Islet of Langerhans (tissue), 1 donor: Measurements from ENCODE around the gene SLC27A1.

ENCODE experiments used
- FAIRE-seq: peaks from one replicate; lab custom pipeline; 2011; peaks lifted over from hg19 to GRCh38; lab: Jason Lieb, UNC

Gene SLC27A1

DNA sequence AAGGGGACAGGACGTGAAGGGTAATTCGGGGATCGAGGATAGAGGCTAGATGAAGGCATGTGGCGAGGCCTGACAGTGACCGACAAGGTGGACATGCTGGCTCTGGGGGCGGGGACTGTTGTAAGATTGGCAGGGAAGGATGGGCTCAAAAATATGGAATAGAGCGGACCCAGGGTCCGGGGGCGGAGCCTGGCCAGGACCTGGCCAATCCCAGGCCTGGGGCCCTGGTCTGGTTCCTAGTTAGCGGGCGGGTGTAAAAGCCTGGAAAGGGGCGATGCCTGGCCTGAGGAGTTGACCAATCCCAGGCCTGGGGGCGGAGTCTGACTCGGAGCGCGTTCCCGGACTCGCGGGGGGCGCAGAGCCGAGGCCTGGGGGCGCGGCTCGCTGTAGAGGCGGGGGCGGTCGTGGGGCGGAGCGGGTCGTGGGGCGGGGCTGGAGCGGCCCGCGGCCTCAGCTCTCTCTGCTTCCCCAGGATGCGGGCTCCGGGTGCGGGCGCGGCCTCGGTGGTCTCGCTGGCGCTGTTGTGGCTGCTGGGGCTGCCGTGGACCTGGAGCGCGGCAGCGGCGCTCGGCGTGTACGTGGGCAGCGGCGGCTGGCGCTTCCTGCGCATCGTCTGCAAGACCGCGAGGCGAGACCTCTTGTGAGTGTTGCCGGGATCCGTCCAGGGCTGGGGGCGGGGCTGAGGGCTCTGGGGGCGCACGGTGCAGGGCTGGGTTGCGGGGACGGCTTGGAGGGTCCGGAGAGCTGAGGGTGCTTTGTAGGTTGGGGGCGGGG lies at the start of gene SLC27A1:
Gene SLC27A1 (plus strand): TSS at position 457 of the 774 bp plus-strand sequence. CDS start 17 bp downstream, at position 474.
- FAIRE-seq = peak; percentile 81

DNA sequence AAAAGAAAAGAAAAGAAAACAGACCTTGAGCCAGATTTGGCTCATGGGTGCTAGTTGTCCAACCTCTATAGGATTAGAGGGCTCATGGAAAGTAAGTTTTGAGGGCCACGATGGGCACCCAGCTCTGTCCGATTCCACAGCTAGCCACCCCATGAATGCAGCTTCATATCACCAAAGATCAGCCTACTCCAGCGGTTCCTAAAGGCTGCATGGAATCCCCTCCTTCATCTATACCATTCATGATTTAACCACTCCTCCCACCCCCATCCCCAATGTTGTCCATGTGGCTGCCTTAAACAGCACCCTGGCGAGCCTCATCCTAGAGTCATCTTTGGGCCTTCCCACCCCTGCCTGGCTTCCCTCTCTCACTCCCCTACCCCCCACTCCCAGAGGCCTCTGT lies 48.4 kb upstream of the SLC27A1 start:
- no peak for FAIRE-seq

DNA sequence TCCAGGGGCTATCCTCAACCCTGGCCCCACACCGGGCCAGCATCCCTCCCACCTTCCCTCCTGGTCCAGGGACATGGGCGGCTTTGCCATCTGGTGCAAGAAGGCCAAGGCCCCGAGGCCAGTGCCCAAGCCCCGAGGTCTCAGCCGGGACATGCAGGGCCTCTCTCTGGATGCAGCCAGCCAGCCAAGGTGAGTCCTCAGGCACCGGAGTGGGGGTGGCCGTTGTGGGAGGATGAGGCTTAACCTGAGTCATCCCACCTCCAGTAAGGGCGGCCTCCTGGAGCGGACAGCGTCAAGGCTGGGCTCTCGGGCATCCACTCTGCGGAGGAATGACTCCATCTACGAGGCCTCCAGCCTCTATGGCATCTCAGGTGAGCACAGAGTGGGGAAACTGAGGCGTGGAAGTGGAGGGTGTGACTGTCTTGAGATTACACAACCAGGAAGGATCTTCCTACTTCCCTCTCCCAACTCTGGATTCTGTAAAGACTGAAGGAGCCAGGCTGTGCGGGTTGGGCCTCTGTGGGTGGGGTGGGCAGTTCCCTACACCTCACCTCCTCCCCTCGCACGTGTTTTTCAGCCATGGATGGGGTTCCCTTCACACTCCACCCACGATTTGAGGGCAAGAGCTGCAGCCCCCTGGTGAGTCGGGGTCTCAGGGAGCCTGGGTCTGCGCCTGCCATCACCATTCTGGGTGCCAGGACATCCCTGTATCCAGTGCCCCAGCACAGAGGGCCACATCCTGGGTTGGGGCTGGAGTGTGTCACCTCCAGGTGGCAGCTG lies 46.7 kb upstream of the SLC27A1 start:
- no peak for FAIRE-seq

DNA sequence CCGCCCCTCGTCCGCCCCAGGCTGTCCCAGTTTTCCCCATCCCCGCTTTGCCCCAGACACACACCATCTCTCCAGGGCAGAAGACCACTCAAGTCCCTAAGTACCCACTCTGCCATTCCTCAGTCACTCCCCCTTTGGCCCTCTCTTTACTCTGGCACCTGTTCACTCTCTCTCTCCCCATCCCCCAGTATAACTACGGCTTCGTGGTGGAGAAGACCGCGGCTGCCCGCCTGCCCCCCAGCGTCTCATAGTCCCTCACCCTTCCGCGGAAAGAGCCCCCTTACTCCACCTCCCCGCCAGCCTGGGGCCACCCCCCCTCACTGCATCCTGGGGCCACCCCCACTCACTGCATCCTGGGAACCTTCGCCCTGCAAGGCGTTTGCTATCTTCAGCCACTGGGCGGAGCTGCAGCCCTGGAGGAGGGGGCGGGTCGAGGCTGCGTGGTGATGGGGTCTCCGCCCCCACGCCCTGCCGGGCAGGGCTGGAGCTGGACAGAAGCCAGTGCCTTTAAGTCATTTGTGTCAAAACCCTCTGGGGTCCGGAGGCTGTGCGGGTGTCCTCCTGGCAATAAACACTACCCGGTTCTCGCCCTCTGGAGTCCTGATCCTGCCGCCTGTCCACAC lies 45.5 kb upstream of the SLC27A1 start:
- FAIRE-seq = no peak

DNA sequence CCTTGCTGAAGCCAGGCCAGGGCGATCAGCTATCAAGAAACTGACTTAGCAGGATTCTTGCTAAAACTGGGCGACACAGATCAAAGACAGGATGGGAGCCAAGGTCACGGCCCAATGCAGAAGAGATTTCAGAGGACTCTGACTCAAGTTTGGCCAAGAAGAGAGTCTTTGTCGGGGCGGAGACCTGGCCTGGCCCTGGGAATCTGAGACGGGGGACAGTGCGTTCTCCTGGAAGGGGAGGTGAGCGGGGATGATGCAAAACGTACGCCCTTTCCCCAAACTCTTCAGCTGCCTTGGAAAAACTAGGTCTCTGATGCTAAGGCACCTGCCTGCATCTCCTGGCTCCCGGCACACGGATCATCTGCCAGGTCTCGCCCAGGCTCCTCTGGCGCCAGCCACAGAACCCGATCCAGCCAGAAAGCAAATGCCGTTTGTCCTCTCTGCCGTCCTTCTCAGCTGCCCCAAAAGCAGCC lies 40.6 kb upstream of the SLC27A1 start:
- no peak for FAIRE-seq

DNA sequence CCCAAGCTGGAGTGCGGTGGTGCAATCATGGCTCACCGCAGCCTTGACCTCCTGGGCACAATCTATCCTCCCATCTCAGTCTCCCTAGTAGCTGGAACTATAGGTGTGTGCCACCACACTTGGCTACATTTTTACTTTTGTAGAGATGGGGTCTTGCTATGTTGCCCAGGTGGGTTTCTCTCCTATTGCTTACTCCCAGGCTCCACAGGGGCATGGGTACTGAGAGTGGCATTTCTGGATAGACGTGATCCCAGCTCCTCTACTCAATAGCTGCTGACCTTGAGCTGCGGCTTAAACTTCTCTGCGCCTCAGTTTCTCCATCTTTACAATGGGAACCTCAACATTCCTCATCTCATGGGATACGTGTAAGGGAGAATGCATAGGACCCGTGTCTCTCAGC lies 38.9 kb upstream of the SLC27A1 start:
- no peak for FAIRE-seq

DNA sequence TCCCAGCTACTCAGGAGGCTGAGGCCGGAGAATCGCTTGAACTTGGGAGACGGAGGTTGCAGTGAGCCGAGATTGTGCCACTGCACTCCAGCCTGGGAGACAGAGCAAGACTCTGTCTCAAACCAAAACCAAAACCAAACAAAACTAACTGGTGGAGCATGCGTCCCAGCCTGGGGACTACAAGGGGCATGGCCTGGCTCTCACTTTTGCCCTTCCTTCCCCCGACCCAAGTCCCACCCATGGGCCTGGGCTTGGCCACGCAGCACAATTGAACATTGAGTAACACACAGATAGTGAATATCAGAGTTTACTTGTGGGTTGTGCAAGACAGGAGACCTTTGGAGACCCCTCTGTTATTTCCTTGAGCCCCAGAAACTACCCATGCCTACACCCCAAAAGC lies 35.1 kb upstream of the SLC27A1 start:
- no peak for FAIRE-seq

DNA sequence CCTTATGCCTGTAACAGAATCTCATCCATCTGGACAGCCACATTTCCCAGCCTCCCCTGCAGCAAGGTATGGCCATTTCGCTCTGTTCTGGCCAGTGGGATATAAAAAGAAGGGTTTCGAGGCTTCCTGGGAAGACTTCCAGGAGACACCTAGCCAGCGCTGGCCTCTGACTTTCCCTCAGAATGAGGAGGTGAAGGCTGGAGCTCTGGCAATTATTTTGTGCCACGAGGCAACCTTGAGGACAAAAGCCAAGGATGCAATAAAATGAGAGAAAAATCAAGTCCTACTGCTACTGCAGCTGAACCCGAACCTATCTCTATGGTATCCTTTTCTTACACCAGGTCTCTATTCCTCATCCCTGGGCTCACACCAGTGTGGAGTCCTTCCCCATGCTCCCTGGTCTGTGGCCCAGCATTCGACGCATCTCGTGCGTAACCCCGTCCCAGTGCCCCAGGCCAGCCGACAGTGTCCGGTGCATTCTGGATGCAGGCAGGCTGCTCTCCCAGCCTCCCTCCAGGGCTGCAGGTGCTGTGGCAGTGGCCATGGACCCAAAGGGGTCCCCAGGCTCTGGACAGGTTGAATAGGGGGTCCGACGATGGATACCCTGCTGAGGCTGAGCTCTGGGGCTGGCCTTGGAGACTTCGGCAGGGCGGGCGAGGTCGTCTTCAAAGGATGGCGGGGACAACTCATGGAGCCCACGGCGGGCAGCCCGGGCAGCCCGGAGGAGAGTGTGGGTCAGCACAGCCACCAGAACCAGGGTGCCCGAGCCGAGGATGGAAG lies 34.0 kb upstream of the SLC27A1 start:
- FAIRE-seq = no peak

DNA sequence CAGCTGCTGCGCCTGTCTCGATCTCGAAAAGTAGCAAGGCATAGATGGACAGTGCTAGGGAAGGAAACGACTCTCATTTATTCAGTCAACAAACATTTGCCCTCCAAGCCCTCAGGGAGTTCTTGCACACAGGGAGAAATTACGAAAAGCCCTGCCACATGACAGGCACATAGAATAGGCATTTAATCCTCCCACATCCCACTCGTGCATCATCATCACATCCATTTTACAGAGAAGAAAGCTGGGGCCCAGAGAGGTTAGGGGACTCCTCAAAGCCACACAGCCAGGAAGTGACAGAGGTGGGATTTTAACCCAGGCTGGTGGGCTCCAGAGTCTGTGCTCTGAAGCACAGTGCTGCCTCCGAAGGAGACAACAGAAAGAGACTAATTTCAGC lies 33.5 kb upstream of the SLC27A1 start:
- FAIRE-seq = no peak

DNA sequence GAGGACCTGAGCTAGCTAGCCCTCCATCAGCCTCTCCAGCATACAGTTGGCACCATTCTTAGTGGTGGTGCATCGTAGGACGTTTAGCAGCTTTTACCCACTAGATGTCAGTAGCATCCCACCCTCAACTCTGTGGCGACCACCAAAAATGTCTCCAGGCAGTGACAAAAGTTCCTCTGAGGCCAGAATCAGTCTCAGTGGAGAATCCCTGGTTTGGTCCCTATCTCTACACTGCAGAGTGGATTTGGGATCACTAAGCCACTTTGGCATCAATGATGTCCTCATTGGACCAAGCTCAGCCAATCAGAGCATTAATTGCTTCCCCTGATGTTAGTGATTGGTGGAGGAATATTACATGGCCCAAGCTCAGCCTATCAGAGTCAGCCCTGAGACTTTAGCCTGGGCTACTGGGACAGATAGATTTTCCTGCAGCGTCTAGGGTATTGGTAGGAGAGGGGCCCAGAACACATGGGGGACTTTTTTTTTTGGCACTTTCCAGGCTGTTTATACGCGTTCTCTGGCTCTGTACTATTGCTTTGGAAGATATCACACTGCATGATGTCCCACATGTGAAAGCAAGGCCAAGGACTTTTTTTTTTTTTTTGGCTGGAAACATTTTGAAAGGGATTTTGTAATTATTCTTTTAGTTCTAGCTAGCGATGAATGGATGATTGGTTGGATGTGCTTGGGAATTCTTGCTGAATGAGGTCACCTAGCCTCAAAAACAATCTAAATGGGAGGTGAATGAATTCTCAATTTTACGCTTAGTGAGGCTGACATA lies 28.9 kb upstream of the SLC27A1 start:
- no peak for FAIRE-seq

DNA sequence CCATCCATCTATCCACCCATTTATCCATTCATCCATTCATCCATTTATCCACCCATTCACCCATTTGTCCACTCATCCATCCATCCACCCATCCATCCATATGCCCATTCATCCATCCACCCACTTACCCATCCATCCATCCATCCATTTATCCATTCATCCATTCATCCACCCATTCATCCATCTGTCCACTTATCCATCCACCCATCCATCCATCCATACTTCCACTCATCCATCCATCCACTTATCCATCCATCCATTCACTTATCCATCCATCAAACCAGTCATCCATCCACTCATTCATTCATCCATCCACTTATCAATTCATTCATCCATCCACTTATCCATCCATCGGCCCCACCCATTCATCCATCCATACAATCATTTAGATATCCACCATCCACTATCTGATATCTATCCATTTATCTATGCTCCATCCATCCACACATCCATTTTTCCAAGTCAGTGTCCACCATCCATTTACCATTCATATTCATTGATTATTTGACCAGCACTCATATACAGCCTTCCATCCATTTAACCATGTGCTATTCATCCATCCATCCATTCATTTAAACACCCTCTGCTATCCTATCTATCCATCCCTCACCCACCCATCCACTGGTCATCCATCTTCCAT lies 24.7 kb upstream of the SLC27A1 start:
- no peak for FAIRE-seq

DNA sequence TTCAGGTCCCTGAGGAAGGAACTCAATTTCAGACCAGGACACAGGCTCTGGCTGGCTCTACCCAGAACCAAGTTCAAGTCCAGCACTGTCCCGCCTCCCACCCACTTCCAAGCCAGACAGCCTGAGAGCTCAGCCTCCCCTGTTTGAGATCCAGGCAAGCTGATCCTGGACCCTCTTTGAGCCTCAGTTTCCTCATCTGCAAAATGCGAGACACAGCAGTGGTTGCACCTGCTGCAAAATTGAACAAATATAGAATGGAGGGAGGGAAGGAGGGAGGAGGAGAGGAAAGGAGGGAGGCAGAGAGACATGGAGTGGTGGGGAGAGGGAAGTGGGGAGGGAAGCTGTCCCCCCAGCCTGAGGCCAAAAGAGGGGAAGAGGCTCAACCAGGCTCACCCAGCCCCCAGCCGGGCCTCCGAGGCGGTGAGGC lies 22.6 kb upstream of the SLC27A1 start:
- FAIRE-seq = no peak

DNA sequence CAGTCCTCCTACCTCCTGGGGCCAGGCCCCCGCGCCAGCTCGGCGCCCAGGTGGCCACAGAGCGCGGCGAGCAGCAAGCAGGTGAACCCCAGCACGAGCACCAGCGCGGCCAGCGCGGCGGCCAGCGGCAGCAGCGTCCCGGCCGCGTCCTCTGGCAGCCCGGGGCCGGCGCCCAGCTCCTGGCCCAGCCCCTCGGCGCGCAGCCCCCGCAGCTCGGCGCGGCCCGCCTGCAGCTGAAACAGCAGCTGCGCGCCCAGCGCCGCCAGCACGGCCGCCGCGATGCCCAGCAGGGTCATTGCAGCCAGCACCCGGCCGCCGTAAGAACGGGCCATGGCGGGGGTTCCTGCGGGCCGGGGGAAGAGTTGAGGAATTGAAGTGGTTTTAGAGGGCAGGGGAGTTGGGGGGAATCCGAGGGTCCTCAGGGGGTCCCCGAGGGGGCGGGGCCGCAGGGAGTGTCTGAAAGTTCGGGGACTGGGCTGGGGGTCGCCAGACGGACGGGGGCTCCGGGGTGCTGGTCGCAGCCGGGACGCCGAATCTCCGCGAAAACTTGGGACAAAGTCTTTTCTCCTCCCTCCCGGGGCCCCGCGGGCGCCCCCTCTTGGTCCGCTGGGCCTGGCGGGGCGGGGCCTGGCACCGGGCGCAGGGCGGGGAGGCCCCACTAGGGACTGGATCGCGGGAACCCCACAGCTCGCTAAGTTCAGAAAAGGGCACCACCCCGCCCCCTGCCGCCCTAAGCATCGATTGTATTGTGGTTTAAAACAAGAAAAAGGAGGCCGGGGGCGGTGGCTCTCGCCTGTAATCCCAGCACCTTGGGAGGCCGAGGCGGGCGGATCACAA lies 22.0 kb upstream of the SLC27A1 start, which contains the start of gene TMEM221:
Gene TMEM221 (minus strand): TSS at position 538 of the 837 bp plus-strand sequence. CDS start 206 bp downstream, at position 332.
- FAIRE-seq = no peak

DNA sequence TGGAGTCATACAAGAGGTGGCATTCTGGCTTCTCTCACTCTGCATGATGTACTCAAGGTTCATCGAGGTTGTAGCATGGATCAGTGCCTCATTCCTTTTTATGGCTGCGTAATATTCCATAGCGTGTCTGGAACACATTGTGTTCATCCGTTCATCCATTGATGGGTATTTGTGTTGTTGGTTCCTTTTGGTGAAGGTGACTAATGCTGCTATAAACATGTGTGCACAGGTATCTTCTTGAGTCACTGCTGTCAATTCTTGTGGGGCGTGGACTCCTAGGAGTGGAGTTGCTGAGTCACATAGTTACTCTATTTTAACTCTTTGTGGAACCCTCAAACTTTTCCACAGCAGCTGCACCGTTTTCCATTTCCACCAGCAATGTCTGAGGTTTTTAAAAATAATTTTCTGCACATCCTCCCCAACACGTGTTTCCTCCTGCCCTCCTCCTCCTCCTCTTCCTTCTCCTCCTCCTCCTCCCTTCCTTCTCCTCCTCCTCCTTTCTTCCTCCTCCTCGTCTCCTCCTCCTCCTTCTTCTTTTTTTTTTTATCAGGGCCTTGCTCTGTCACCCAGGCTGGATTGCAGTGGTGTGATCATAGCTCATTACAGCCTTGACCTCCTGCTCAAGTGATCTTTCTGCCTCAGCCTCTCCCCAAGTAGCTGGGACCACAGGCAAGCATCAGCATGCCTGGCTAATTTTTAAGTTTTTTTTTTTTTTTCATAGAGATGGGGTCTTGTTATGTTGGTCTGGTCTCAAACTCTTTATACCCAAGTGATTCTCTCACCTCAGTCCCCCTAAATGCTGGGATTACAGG lies 19.9 kb upstream of the SLC27A1 start:
- no peak for FAIRE-seq

DNA sequence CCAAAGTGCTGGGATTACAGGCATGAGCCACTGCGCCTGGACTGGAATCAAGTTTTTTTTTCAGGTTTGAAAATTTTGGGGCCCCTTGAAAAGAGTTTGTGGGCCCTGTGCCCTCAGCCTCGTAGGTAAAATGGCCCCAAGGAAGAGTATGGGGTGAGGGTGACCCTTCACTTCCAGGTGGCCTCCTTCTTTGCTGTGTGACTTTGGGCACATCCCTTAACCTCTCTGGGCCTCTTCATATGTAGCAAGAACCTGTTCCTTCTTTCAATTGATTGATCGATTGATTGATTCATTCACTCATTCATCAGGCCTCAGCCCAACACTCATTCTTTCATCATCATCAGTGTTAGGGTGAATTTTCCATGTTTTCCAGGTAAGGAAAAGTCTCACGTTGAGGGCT lies 18.5 kb upstream of the SLC27A1 start:
- FAIRE-seq = no peak

DNA sequence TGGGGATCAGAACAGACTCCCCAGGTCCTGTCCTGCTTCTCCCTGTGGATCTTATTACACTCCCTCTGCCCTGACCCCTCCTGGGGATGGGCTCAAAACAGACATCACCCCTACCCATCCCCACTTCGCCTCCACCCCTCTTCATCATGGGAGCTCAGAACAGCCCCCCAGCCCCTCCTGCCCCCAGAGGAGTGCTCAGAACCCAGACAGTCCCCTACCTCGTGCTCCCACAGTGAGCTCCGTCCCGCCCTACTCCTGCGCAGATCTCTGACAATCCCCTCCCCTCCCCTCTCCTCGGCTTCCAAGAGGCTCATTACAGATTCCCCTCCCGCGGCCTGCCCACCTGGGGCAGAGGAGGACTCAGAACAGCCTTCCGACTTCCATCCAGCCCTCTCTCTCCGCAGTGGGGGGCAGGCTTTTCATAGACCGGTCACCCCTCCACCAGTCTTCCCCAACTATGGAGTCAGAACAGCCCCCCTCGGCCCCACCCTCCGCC lies 15.7 kb upstream of the SLC27A1 start:
- no peak for FAIRE-seq

DNA sequence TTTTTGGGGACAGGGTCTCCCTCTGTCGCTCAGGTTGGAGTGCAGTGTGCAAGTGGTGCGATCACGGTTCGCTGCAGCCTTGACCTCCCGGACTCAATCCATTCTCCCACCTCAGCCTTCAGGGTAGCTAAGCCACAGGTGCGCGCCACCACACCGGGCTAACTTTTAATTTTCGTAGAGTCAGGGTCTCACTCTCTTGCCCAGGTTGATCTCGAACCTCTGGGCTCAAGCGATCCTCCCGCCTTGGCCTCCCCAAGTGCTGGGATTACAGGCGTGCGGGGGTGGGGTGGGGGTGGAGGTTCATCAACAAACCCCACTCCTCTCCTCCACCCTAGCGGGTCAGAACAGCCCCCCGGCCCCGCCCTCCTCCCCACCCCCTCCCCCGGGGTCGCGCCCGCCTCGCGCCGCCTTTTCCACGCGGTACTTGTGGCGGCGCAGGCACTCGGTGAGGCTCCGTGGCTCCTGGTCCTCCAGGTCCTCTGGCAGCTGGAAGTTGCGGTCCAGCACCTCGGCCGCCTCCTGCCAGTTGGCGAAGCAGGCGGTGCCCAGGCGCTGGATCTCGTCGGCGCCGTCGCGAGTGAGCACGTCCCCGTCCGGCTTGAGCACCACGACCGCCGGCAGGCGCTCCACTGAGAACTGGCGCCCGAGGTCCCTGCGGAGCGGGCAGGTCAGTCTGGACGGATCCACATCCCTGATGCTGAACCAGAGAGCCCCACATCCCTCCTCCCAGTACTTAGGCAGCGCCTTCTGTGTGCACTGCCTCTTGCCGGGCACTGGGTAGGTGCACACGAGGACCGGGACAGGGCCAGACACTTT lies 14.8 kb upstream of the SLC27A1 start:
- no peak for FAIRE-seq

DNA sequence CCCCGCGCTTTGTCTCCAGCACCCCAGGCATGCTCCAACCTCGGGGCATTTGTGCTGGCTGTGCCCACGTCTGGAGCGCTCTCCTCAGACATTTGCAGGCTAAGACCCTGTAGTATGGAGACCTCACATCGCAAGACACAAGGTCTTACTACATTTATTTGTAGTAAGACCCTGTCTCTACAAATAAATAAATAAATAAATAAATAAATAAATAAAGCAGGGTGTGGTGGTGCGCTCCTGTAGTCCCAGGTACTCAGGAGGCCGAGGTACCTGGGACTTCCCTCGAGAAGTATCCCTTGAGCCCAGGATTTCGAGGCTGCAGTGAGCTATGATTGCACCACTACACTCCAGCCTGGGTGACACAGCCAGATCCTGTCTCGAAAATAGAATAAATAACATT lies 14.2 kb upstream of the SLC27A1 start:
- FAIRE-seq = no peak
